CD4-positive, CD25-positive, alpha-beta regulatory T cell (primary cell): ENCODE data around the gene JMJD1C. TPM values are rescaled to one million over a fixed set of nuclear protein-coding genes. Genes with fewer than 3 reads are reported as not detected.
"Not testable (repeated sequence)": the region's sequence is repeated elsewhere in the genome, so short reads cannot be mapped to it uniquely, and the experiment has no call there.

ENCODE experiments used
- ATAC-seq, 2 donors: fragments of 150-1000 bp; cut with Tn5 transposase; one replicate each; pipeline ENCODE4 v1.10.0; 2021; ENCODE audit warnings: low read depth in 2 of 2, moderate number of reproducible peaks in 2 of 2, moderate library complexity in 1 of 2
- DNase-seq, 3 donors: peaks; one replicate each; pipeline versions ENCODE4 v3.0.0 to v3.0.0-alpha.2; 2012 to 2022; ENCODE audit warnings: mixed read lengths in 1 of 3
- H3K27ac ChIP-seq: one replicate; pipeline ENCODE4 v1.7.0; 2013; ENCODE audit warnings: mild to moderate bottlenecking, low read length; ENCODE audit not compliant: insufficient read depth, poor library complexity, severe bottlenecking
- H3K27me3 ChIP-seq: one replicate; pipeline ENCODE4 v1.7.0; 2013; ENCODE audit warnings: low read length; ENCODE audit not compliant: control insufficient read depth, insufficient read depth
- H3K36me3 ChIP-seq: one replicate; pipeline ENCODE4 v1.7.0; 2013; ENCODE audit warnings: mild to moderate bottlenecking, low read length, moderate library complexity; ENCODE audit not compliant: control insufficient read depth, insufficient read depth
- H3K4me1 ChIP-seq: 2 replicates; pipeline ENCODE4 v1.7.0; 2013; ENCODE audit warnings: mild to moderate bottlenecking, low read length; ENCODE audit not compliant: insufficient read depth, control insufficient read depth, poor library complexity, severe bottlenecking
- H3K4me3 ChIP-seq: one replicate; pipeline ENCODE4 v1.7.0; 2013; ENCODE audit warnings: low read depth, mild to moderate bottlenecking, low read length, moderate library complexity
- H3K9me3 ChIP-seq, 2 experiments: 1 replicate in 1 of 2; 2 replicates in 1 of 2; pipeline ENCODE4 v1.7.0; 2013; ENCODE audit warnings: low read length in 2 of 2, mild to moderate bottlenecking in 1 of 2, moderate library complexity in 1 of 2; ENCODE audit not compliant: control insufficient read depth in 2 of 2
- H3K27ac Mint-ChIP-seq, 3 donors: one replicate each; pipeline ENCODE4 v1.8.0; 2020 to 2022; ENCODE audit warnings: mild to moderate bottlenecking in 3 of 3, mixed read lengths in 3 of 3, moderate library complexity in 2 of 3
- H3K27me3 Mint-ChIP-seq: one replicate; pipeline ENCODE4 v1.8.0; 2022; ENCODE audit warnings: mild to moderate bottlenecking, mixed read lengths
- H3K36me3 Mint-ChIP-seq: one replicate; pipeline ENCODE4 v1.8.0; 2020; ENCODE audit warnings: mixed read lengths
- H3K4me1 Mint-ChIP-seq, 4 donors: one replicate each; pipeline ENCODE4 v1.8.0; 2020 to 2022; ENCODE audit warnings: mixed read lengths in 4 of 4, mild to moderate bottlenecking in 1 of 4
- H3K4me3 Mint-ChIP-seq, 4 donors: one replicate each; pipeline ENCODE4 v1.8.0; 2020 to 2022; ENCODE audit warnings: mild to moderate bottlenecking in 4 of 4, mixed read lengths in 4 of 4, moderate library complexity in 3 of 4
- H3K9me3 Mint-ChIP-seq, 7 donors: one replicate each; pipeline ENCODE4 v1.8.0; 2020 to 2022; ENCODE audit warnings: mixed read lengths in 7 of 7, mild to moderate bottlenecking in 3 of 7, moderate library complexity in 2 of 7
- polyA plus RNA-seq, 4 donors: library from polyadenylated mRNA; unstranded; fragments of 300-500 nt; fragmentation: Illumina TruSeq; gene quantifications; one replicate each; pipeline ENCODE4 v1.2.3, GENCODE V29; 2021
- total RNA-seq: library from RNA; stranded (reverse); gene quantifications from one replicate; pipeline ENCODE4 v1.2.3, GENCODE V29; 2022

Gene JMJD1C
- total and polyA plus RNA-seq, 5 donors from 2014 or later, result 35.5 to 222 (median 46.4) TPM

- H3K4me3 Mint-ChIP-seq, result no peak overlapping the region
- no peaks in the 10 kb centered on the region for H3K9me3 ChIP-seq
Measured at GRCh38 chr10:63501954-63502353, 36.2 kb upstream of the JMJD1C start.

GRCh38 chr10:63500551-63500950 lies 34.8 kb upstream of the JMJD1C start:
- not testable (repeated sequence) for H3K36me3 ChIP-seq, H3K27ac Mint-ChIP-seq
- peaks cover 6 to 28% (median 15%) of the 10 kb centered on the region in 4 donors for H3K4me1 Mint-ChIP-seq

More at GRCh38 chr10:63501954-63502353, 36.2 kb upstream of the JMJD1C start:
- peaks cover 8 to 24% (median 14%) of the 10 kb centered on the region in 4 donors for H3K4me1 Mint-ChIP-seq
- Histone ChIP-seq H3K36me3 (no peaks in the 10 kb centered on the region), H3K4me1 (no peaks in the 10 kb centered on the region), H3K27ac (no peak overlapping the region), H3K27me3 (no peaks in the 10 kb centered on the region), H3K4me3 (no peak overlapping the region)
- H3K27ac Mint-ChIP-seq, result no peak overlapping the region
- peaks cover 0 to 2% (median 0%) of the 10 kb centered on the region in 7 donors for H3K9me3 Mint-ChIP-seq
- DNase-seq (no peak), ATAC-seq (no peak)
- H3K36me3 Mint-ChIP-seq, result peaks cover 4% of the 10 kb centered on the region
- no peaks in the 10 kb centered on the region for H3K27me3 Mint-ChIP-seq

GRCh38 chr10:63498665-63499064 lies 32.9 kb upstream of the JMJD1C start:
- H3K4me1 Mint-ChIP-seq, result peaks cover 1 to 23% (median 9%) of the 10 kb centered on the region in 4 donors
- H3K27ac Mint-ChIP-seq, result no peak overlapping the region
- H3K36me3 ChIP-seq, result no peaks in the 10 kb centered on the region

More at GRCh38 chr10:63500551-63500950, 34.8 kb upstream of the JMJD1C start:
- not testable (repeated sequence) for H3K9me3 Mint-ChIP-seq, H3K4me1 ChIP-seq, H3K4me3 Mint-ChIP-seq, DNase-seq, H3K9me3 ChIP-seq, H3K4me3 ChIP-seq, H3K36me3 Mint-ChIP-seq, H3K27me3 Mint-ChIP-seq, ATAC-seq, H3K27ac ChIP-seq, H3K27me3 ChIP-seq

GRCh38 chr10:63497321-63497720 lies 31.5 kb upstream of the JMJD1C start:
- no peaks in the 10 kb centered on the region for H3K9me3 ChIP-seq
- ATAC-seq, result no peak
- Mint-ChIP-seq H3K27me3 (no peaks in the 10 kb centered on the region), H3K36me3 (peaks cover 4% of the 10 kb centered on the region), H3K27ac (no peak overlapping the region), H3K4me3 (no peak overlapping the region), H3K4me1 (peaks cover 0 to 18% (median 9%) of the 10 kb centered on the region in 4 donors), H3K9me3 (peaks cover 0 to 1% (median 0%) of the 10 kb centered on the region in 7 donors)
- H3K36me3 ChIP-seq, result no peaks in the 10 kb centered on the region
- H3K4me1 ChIP-seq, result no peaks in the 10 kb centered on the region
- no peaks in the 10 kb centered on the region for H3K27me3 ChIP-seq
- H3K27ac ChIP-seq, result no peak overlapping the region
- no peak for DNase-seq
- H3K4me3 ChIP-seq, result no peak overlapping the region

More at GRCh38 chr10:63498665-63499064, 32.9 kb upstream of the JMJD1C start:
- Mint-ChIP-seq H3K36me3 (peaks cover 4% of the 10 kb centered on the region), H3K4me3 (no peak overlapping the region), H3K27me3 (no peaks in the 10 kb centered on the region), H3K9me3 (peaks cover 0 to 1% (median 0%) of the 10 kb centered on the region in 7 donors)
- no peaks in the 10 kb centered on the region for H3K4me1 ChIP-seq
- DNase-seq (no peak), ATAC-seq (no peak)
- no peaks in the 10 kb centered on the region for H3K27me3 ChIP-seq
- H3K27ac ChIP-seq, result no peak overlapping the region
- H3K4me3 ChIP-seq, result no peak overlapping the region
- no peaks in the 10 kb centered on the region for H3K9me3 ChIP-seq

- Mint-ChIP-seq H3K9me3 (peaks cover 0 to 1% (median 0%) of the 10 kb centered on the region in 7 donors), H3K4me3 (no peak overlapping the region), H3K27me3 (no peaks in the 10 kb centered on the region), H3K36me3 (peaks cover 4% of the 10 kb centered on the region), H3K27ac (no peak overlapping the region), H3K4me1 (peaks cover 0 to 20% (median 10%) of the 10 kb centered on the region in 4 donors)
- Histone ChIP-seq H3K4me1 (no peaks in the 10 kb centered on the region), H3K27ac (no peak overlapping the region), H3K4me3 (no peak overlapping the region), H3K36me3 (no peaks in the 10 kb centered on the region), H3K9me3 (no peaks in the 10 kb centered on the region), H3K27me3 (no peaks in the 10 kb centered on the region)
- DNase-seq (no peak), ATAC-seq (no peak)
Measured at GRCh38 chr10:63496561-63496960, 30.8 kb upstream of the JMJD1C start.

- Mint-ChIP-seq H3K27ac (no peak overlapping the region), H3K9me3 (peaks cover 0 to 1% (median 0%) of the 10 kb centered on the region in 7 donors), H3K4me3 (no peak overlapping the region), H3K27me3 (no peaks in the 10 kb centered on the region), H3K36me3 (no peaks in the 10 kb centered on the region), H3K4me1 (peaks cover 0 to 20% (median 10%) of the 10 kb centered on the region in 4 donors)
- no peaks in the 10 kb centered on the region for H3K4me1 ChIP-seq
- no peaks in the 10 kb centered on the region for H3K9me3 ChIP-seq
- DNase-seq (no peak), ATAC-seq (no peak)
- H3K4me3 ChIP-seq, result no peak overlapping the region
- H3K27me3 ChIP-seq, result no peaks in the 10 kb centered on the region
- H3K27ac ChIP-seq, result no peak overlapping the region
- H3K36me3 ChIP-seq, result no peaks in the 10 kb centered on the region
Measured at GRCh38 chr10:63494951-63495350, 29.2 kb upstream of the JMJD1C start.

- no peaks in the 10 kb centered on the region for H3K36me3 Mint-ChIP-seq
- H3K27ac ChIP-seq, result no peak overlapping the region
- H3K9me3 ChIP-seq, result no peaks in the 10 kb centered on the region
- no peaks in the 10 kb centered on the region for H3K4me1 ChIP-seq
- no peak overlapping the region for H3K27ac Mint-ChIP-seq
- no peaks in the 10 kb centered on the region for H3K36me3 ChIP-seq
- no peaks in the 10 kb centered on the region for H3K27me3 Mint-ChIP-seq
- H3K4me3 ChIP-seq, result no peak overlapping the region
- H3K9me3 Mint-ChIP-seq, result no peaks in the 10 kb centered on the region
- H3K4me1 Mint-ChIP-seq, result peaks cover 5 to 20% (median 10%) of the 10 kb centered on the region in 4 donors
- ATAC-seq, result no peak
- no peaks in the 10 kb centered on the region for H3K27me3 ChIP-seq
- DNase-seq, result no peak
- no peak overlapping the region for H3K4me3 Mint-ChIP-seq
Measured at GRCh38 chr10:63493004-63493403, 27.2 kb upstream of the JMJD1C start.

GRCh38 chr10:63492317-63492690 lies 26.5 kb upstream of the JMJD1C start:
- H3K36me3 Mint-ChIP-seq, H3K9me3 ChIP-seq, H3K27me3 ChIP-seq, ATAC-seq, H3K27me3 Mint-ChIP-seq, H3K27ac ChIP-seq, H3K27ac Mint-ChIP-seq, DNase-seq, H3K4me3 ChIP-seq, H3K4me3 Mint-ChIP-seq, H3K36me3 ChIP-seq, H3K4me1 ChIP-seq, H3K9me3 Mint-ChIP-seq: not testable (repeated sequence)
- H3K4me1 Mint-ChIP-seq, result peaks cover 5 to 18% (median 10%) of the 10 kb centered on the region in 4 donors
